Fibroblast of villous mesenchyme (primary cell): ENCODE results near the gene CUL4A. TPM values are rescaled to one million over a fixed set of nuclear protein-coding genes. Genes with fewer than 3 reads are reported as not detected.
"Not testable (repeated sequence)": the region's sequence is repeated elsewhere in the genome, so short reads cannot be mapped to it uniquely, and the experiment has no call there.

Experiments
- DNase-seq: peaks from one replicate; pipeline ENCODE4 v3.0.0-alpha.2; 2010; ENCODE audit warnings: low read depth
- H3K4me3 ChIP-seq: 2 replicates; pipeline ENCODE4 v1.5.1; 2011; ENCODE audit warnings: low read depth, mild to moderate bottlenecking, low read length
- small RNA-seq: library from RNA; depleted of rRNA; stranded (forward); fragments of <200 nt; gene quantifications from one replicate; pipeline ENCODE3, GENCODE V24; 2012
- total RNA-seq: library from RNA; depleted of rRNA; stranded (reverse); fragments of >200 nt; gene quantifications from 2 replicates; pipeline ENCODE4 v1.2.3, GENCODE V29; 2012
- TF ChIP-seq, protein P1 (sequence below): IDR thresholded peaks from 2 replicates; pipeline ENCODE4 v1.5.1; 2012; ENCODE audit warnings: low read depth, mild to moderate bottlenecking, low read length; ENCODE audit not compliant: insufficient read depth

CUL4A gene
- total RNA-seq, 1 donor = 132 TPM

GRCh38 chr13:113305208-113305607 is 95.8 kb downstream of the CUL4A start:
- H3K4me3 ChIP-seq = no peak overlapping the region
- peak; percentile 8 for DNase-seq
- TF ChIP-seq, protein P1, sequence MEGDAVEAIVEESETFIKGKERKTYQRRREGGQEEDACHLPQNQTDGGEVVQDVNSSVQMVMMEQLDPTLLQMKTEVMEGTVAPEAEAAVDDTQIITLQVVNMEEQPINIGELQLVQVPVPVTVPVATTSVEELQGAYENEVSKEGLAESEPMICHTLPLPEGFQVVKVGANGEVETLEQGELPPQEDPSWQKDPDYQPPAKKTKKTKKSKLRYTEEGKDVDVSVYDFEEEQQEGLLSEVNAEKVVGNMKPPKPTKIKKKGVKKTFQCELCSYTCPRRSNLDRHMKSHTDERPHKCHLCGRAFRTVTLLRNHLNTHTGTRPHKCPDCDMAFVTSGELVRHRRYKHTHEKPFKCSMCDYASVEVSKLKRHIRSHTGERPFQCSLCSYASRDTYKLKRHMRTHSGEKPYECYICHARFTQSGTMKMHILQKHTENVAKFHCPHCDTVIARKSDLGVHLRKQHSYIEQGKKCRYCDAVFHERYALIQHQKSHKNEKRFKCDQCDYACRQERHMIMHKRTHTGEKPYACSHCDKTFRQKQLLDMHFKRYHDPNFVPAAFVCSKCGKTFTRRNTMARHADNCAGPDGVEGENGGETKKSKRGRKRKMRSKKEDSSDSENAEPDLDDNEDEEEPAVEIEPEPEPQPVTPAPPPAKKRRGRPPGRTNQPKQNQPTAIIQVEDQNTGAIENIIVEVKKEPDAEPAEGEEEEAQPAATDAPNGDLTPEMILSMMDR = no peak

DNA sequence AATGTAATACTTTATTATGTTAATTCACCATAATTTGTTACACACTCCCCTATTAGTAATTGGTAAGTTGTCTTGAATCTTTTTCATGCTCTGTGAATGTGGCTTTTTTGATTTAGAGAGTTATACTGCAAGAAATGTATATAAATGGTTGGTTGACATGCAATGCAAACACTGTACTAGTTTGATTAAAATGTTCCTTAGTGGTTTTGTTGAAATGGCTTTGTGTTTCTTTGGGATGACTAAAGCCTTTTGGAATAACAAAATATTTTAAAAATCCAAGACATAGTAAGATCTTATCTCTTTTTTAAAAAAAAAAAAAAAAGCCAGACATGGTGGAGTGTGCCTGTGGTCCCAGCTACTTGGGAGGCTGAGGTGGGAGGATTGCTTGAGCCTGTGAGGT is 98.1 kb downstream of the CUL4A start:
- H3K4me3 ChIP-seq = no peak overlapping the region
- TF ChIP-seq, protein P1 = no peak
- peak; percentile 9 for DNase-seq

GRCh38 chr13:113309473-113309872 is 100.1 kb downstream of the CUL4A start:
- TF ChIP-seq, protein P1 = no peak
- H3K4me3 ChIP-seq = no peak overlapping the region
- DNase-seq = no peak

DNA sequence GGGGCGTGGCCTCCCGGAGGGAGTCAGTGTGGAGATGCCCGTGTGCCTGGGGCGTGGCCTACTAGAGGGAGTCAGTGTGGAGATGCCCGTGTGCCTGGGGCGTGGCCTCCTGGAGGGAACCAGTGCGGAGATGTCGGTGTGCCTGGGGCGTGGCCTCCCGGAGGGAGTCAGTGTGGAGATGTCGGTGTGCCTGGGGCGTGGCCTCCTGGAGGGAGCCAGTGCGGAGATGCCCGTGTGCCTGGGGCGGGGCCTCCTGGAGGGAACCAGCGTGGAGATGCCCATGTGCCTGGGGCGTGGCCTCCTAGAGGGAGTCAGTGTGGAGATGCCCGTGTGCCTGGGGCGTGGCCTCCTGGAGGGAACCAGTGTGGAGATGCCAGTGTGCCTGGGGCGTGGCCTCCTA is 104.7 kb downstream of the CUL4A start:
- not testable (repeated sequence) for H3K4me3 ChIP-seq, DNase-seq

DNA sequence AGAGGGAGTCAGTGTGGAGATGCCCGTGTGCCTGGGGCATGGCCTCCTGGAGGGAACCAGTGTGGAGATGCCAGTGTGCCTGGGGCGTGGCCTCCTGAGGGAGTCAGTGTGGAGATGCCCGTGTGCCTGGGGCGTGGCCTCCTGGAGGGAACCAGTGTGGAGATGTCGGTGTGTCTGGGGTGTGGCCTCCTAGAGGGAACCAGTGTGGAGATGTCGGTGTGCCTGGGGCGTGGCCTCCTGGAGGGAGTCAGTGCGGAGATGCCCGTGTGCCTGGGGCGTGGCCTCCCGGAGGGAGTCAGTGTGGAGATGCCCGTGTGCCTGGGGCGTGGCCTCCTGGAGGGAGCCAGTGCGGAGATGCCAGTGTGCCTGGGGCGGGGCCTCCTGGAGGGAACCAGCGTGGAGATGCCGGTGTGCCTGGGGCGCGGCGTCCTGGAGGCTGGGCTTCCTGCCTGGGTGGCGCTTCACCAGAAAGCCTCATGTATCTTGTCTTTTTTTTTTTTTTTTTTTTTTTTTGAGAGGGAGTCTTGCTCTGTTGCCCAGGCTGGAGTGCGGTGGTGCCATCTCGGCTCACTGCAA is 105.6 kb downstream of the CUL4A start:
- not testable (repeated sequence) for DNase-seq, H3K4me3 ChIP-seq

DNA sequence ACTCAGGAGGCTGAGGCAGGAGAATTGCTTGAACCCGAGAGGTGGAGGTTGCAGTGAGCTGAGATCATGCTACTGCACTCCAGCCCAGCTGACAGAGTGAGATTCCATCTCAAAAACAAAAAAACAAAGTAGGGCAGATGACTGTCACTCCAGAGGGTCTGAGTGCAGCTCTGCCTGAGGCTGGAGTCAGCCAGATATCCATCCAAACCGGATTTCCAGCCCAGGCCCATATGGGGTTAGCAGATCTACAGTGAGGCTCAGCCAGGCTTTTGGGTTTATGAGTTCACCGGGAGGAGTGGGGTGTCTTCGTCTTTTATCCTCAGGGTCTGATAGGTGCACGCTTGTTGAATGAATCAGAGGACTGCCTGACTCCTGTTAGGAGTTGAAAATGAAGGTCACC is 106.6 kb downstream of the CUL4A start:
- TF ChIP-seq, protein P1 = no peak
- H3K4me3 ChIP-seq = no peak overlapping the region
- no peak for DNase-seq

Small RNA genes lying within 50 kb of the gene (small RNA-seq; reads per million reads assigned to genes)
- gene AL137002.1 = not detected
- gene MIR8075 = not detected

Other genes starting within 250 kb of the CUL4A start
- gene MCF2L, start 240.4 kb upstream of the CUL4A start, total RNA-seq = under 0.01 TPM in 1 of 2 replicates, not detected in the other
- not detected in 2 replicates for gene F7, start 103.8 kb upstream of the CUL4A start, total RNA-seq
- gene F10, start 86.8 kb upstream of the CUL4A start, total RNA-seq = 8.7 and 12.5 TPM in 2 replicates
- under 0.01 TPM in 1 of 2 replicates, not detected in the other for gene PROZ, start 51.0 kb upstream of the CUL4A start, total RNA-seq
- 54.8 and 83.8 TPM in 2 replicates for gene PCID2, start 944 bp upstream of the CUL4A start, total RNA-seq
- 101 and 110 TPM in 2 replicates for gene LAMP1, start 87.6 kb downstream of the CUL4A start, total RNA-seq
- gene GRTP1, start 154.5 kb downstream of the CUL4A start, total RNA-seq = 0.43 and 3.2 TPM in 2 replicates
- gene ADPRHL1, start 243.9 kb downstream of the CUL4A start, total RNA-seq = 1.3 and 2.9 TPM in 2 replicates